Neuron (in vitro differentiated cells): ENCODE results near the gene RHOA.
"Not testable (repeated sequence)": the region's sequence is repeated elsewhere in the genome, so short reads cannot be mapped to it uniquely, and the experiment has no call there.

Experiments
- H2AFZ ChIP-seq: one replicate; pipeline ENCODE4 v1.6.1; 2013; ENCODE audit warnings: low read depth, mild to moderate bottlenecking, inconsistent platforms, low read length, moderate library complexity
- H3K27me3 ChIP-seq: one replicate; pipeline ENCODE4 v1.6.1; 2013; ENCODE audit warnings: low read length; ENCODE audit not compliant: insufficient read depth
- H3K36me3 ChIP-seq: one replicate; pipeline ENCODE4 v1.6.1; 2013; ENCODE audit warnings: low read length; ENCODE audit not compliant: insufficient read depth
- H3K4me1 ChIP-seq: one replicate; pipeline ENCODE4 v1.6.1; 2013; ENCODE audit warnings: low read length; ENCODE audit not compliant: insufficient read depth
- H3K4me3 ChIP-seq: 2 replicates; pipeline ENCODE4 v1.5.1; 2013; ENCODE audit warnings: mild to moderate bottlenecking, low read length, moderate library complexity
- H3K9me3 ChIP-seq: one replicate; pipeline ENCODE4 v1.6.1; 2013; ENCODE audit warnings: low read length

The RHOA gene

GRCh38 chr3:49378249-49378895, 33.4 kb downstream of the RHOA start:
- Histone ChIP-seq H3K27me3 (no peaks in the 10 kb centered on the region), H3K36me3 (peaks cover 22% of the 10 kb centered on the region), H3K4me3 (no peak overlapping the region), H2AFZ (no peak overlapping the region), H3K4me1 (no peaks in the 10 kb centered on the region), H3K9me3 (peaks cover 14% of the 10 kb centered on the region)

- Histone ChIP-seq H3K36me3 (peaks cover 30% of the 10 kb centered on the region), H3K9me3 (peaks cover 14% of the 10 kb centered on the region), H2AFZ (no peak overlapping the region), H3K27me3 (no peaks in the 10 kb centered on the region), H3K4me1 (no peaks in the 10 kb centered on the region), H3K4me3 (no peak overlapping the region)
Observed at GRCh38 chr3:49377483-49377882, 34.3 kb downstream of the RHOA start.

- peaks cover 2% of the 10 kb centered on the region for H3K9me3 ChIP-seq
- H2AFZ ChIP-seq = no peak overlapping the region
- no peaks in the 10 kb centered on the region for H3K4me1 ChIP-seq
- H3K36me3 ChIP-seq = peaks cover 60% of the 10 kb centered on the region
- H3K4me3 ChIP-seq = no peak overlapping the region
- no peaks in the 10 kb centered on the region for H3K27me3 ChIP-seq
Observed at GRCh38 chr3:49371946-49372345, 39.8 kb downstream of the RHOA start.

GRCh38 chr3:49370585-49371290, 41.0 kb downstream of the RHOA start:
- Histone ChIP-seq H2AFZ (no peak overlapping the region), H3K36me3 (peaks cover 67% of the 10 kb centered on the region), H3K4me1 (no peaks in the 10 kb centered on the region), H3K4me3 (no peak overlapping the region), H3K9me3 (peaks cover 2% of the 10 kb centered on the region), H3K27me3 (no peaks in the 10 kb centered on the region)

GRCh38 chr3:49362561-49362960, 49.2 kb downstream of the RHOA start:
- H3K4me1 ChIP-seq = peaks cover 11% of the 10 kb centered on the region
- H2AFZ ChIP-seq = no peak overlapping the region
- no peak overlapping the region for H3K4me3 ChIP-seq
- peaks cover 2% of the 10 kb centered on the region for H3K9me3 ChIP-seq
- no peaks in the 10 kb centered on the region for H3K27me3 ChIP-seq
- H3K36me3 ChIP-seq = peaks cover 59% of the 10 kb centered on the region

- Histone ChIP-seq H3K27me3 (no peaks in the 10 kb centered on the region), H3K4me1 (peaks cover 13% of the 10 kb centered on the region), H3K4me3 (no peak overlapping the region), H2AFZ (no peak overlapping the region), H3K9me3 (no peaks in the 10 kb centered on the region), H3K36me3 (peaks cover 46% of the 10 kb centered on the region)
Observed at GRCh38 chr3:49359623-49360022, 52.2 kb downstream of the RHOA start.

- Histone ChIP-seq H3K36me3 (peaks cover 44% of the 10 kb centered on the region), H2AFZ (no peak overlapping the region), H3K27me3 (no peaks in the 10 kb centered on the region), H3K4me3 (peak overlapping the region; percentile 65), H3K4me1 (peaks cover 13% of the 10 kb centered on the region), H3K9me3 (no peaks in the 10 kb centered on the region)
Observed at GRCh38 chr3:49358884-49359225, 52.9 kb downstream of the RHOA start.

- Histone ChIP-seq H3K4me1 (peaks cover 13% of the 10 kb centered on the region), H3K4me3 (peak within 1 kb of the TSS; percentile 65), H3K36me3 (peaks cover 39% of the 10 kb centered on the region), H3K27me3 (no peaks in the 10 kb centered on the region), H3K9me3 (no peaks in the 10 kb centered on the region), H2AFZ (peak within 1 kb of the TSS; percentile 2)
Observed at GRCh38 chr3:49358217-49358883, 53.4 kb downstream of the RHOA start, which contains the start of gene GPX1. TSS of gene GPX1 (minus strand) at chr3:49358353. CDS start at chr3:49358278, 75 bp downstream.

- Histone ChIP-seq H3K4me1 (peaks cover 13% of the 10 kb centered on the region), H3K4me3 (peak overlapping the region; percentile 65), H3K36me3 (peaks cover 35% of the 10 kb centered on the region), H2AFZ (peak overlapping the region; percentile 2)
- H3K9me3 ChIP-seq, H3K27me3 ChIP-seq: not testable (repeated sequence)
Observed at GRCh38 chr3:49357443-49358216, 54.1 kb downstream of the RHOA start.

GRCh38 chr3:49357095-49357442, 54.7 kb downstream of the RHOA start:
- H3K9me3 ChIP-seq, H2AFZ ChIP-seq, H3K27me3 ChIP-seq: not testable (repeated sequence)
- Histone ChIP-seq H3K4me3 (peak overlapping the region; percentile 65), H3K4me1 (peaks cover 13% of the 10 kb centered on the region), H3K36me3 (peaks cover 29% of the 10 kb centered on the region)

- Histone ChIP-seq H3K27me3 (no peaks in the 10 kb centered on the region), H2AFZ (no peak overlapping the region), H3K36me3 (peaks cover 6% of the 10 kb centered on the region), H3K4me1 (peaks cover 2% of the 10 kb centered on the region), H3K9me3 (no peaks in the 10 kb centered on the region), H3K4me3 (no peak overlapping the region)
Observed at GRCh38 chr3:49352890-49353421, 58.8 kb downstream of the RHOA start.

GRCh38 chr3:49352281-49352680, 59.5 kb downstream of the RHOA start:
- H3K4me1 ChIP-seq = no peaks in the 10 kb centered on the region
- H3K9me3 ChIP-seq = no peaks in the 10 kb centered on the region

More at GRCh38 chr3:49352281-49352680, 59.5 kb downstream of the RHOA start:
- Histone ChIP-seq H3K36me3 (peaks cover 6% of the 10 kb centered on the region), H3K4me3 (no peak overlapping the region), H2AFZ (no peak overlapping the region), H3K27me3 (no peaks in the 10 kb centered on the region)
